ENCODE data around the gene PHLDB1. TPM values are rescaled to one million over a fixed set of nuclear protein-coding genes. Genes with fewer than 3 reads are reported as not detected.
"Not testable (repeated sequence)": the region's sequence is repeated elsewhere in the genome, so short reads cannot be mapped to it uniquely, and the experiment has no call there.

The PHLDB1 gene
- 4.0 TPM for total RNA-seq

DNA sequence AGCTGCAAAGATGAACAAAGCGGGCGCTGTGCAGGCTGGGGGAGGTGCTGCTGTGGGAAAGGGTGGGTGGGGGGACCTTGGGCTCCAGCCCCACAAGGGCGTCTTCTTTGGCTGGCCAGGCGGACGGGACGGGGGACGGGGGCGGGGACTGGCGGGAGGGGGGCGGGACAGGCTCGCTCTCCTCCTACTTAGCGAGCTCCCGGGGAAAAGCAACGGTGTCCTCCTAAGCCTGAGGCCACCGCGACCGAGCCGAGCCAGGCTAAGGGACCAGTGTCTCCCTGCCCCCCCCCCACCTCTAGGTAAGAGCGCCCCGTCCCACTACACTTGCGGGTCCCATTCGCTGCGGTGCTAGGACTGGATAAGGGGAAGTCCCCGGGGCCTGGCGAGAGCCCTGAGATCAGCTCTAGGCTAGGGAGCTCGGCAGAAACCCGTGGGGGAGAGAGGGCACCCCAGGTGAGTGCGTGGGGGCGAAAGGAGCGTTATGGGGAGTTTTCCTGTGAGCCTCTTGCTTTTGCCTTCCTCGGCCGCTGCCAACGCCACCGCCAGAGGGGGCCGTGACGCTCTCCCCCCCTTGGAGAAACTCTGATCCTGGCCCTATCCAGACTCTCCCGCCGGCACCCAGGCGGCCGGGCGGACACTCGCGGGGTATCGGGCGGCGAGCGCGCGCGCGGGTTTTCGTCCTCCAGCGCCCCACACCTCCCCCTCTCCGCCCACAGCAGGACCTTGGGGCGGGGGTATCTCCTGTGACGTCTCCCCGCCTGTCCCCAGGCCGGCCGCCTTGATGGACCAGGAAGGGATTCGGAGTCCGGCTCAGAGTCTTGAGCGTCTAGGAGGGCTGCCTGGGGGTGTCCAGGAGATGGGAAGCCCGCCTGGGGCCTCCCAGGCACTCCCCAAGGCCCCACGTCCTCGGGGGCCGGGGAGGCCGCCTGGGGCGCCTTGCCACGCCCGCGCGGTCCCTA, at the start of gene PHLDB1:
PHLDB1 (plus strand) TSS at position 215 of the 959 bp plus-strand sequence. CDS start 6,222 bp downstream, outside the sequence.
- peak; percentile 32 to 51 (median 41) for DNase-seq (ENCODE audit: low read depth in 2 of 3, low spot score in 2 of 3)

- DNase-seq (ENCODE audit: low read depth in 2 of 3, low spot score in 2 of 3), result no peak
Measured at GRCh38 chr11:118560806-118561205, 46.6 kb upstream of the PHLDB1 start.

GRCh38 chr11:118565051-118565450, 42.4 kb upstream of the PHLDB1 start:
- no peak for DNase-seq (ENCODE audit: low read depth in 2 of 3, low spot score in 2 of 3)

- DNase-seq (ENCODE audit: low read depth in 2 of 3, low spot score in 2 of 3), result no peak
Measured at GRCh38 chr11:118569670-118570069, 37.7 kb upstream of the PHLDB1 start.

GRCh38 chr11:118570787-118571186, 36.6 kb upstream of the PHLDB1 start:
- no peak for DNase-seq (ENCODE audit: low read depth in 2 of 3, low spot score in 2 of 3)

DNA sequence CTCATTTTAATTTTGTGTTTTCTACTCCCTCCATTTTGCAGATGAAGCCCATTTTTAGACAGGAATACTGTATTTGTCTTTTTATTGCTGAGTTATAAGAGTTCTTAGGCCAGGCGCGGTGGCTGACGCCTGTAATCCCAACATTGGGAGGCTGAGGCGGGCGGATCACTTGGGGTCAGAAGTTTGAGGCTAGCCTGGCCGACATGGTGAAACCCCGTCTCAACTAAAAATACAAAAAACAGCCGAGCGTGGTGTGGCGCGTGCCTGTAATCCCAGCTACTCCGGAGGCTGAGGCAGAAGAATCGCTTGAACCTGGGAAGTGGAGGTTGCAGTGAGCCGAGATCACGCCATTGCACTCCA, 35.7 kb upstream of the PHLDB1 start:
- peak in 1 of 3 donors; percentile 3 for DNase-seq (ENCODE audit: low read depth in 2 of 3, low spot score in 2 of 3)

DNA sequence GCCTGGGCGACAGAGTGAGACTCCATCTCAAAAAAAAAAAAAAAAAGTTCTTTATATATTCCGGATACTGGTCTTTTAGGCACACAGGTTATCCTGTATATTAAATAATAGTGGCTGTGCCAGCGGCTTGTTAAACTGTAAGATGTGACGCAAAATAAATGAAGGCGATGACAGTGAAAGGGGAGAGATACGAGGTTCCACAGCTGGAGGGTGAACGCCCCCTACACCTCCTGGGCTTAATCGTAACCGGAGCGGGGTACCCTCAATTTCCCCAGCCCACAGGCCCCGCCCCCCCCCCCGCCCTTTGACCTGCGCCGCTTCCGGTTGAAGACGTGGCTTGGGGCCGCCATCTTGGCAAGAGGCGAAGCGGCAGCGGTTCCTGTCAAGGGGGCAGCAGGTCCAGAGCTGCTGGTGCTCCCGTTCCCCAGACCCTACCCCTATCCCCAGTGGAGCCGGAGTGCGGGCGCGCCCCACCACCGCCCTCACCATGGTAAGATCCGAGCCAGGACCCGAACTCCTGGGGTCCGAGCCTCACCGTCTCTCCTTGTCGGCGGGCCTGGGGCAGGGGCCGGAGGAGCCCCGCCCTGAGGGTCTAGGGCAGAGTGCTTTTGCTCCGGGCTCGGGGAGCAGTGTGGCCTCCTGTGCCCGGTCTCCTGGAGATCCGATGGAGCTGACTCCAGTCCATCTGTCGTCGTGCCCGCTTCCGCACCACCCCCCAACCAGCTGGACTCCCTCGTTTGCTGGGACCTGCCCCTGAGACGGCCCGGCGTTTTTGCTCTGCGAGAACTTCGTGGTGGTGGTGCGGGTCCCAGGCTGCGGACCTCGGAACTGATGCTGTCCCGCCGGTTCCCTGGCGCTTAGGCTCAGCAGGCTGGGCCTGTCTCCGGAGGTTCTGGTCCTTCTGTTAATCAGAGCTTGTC, 35.1 kb upstream of the PHLDB1 start, which contains the start of gene ARCN1:
ARCN1 (plus strand) TSS at position 349 of the 920 bp plus-strand sequence; CDS start at position 488, 139 bp downstream.
- DNase-seq (ENCODE audit: low read depth in 2 of 3, low spot score in 2 of 3), result peak; percentile 63 to 88 (median 85)

GRCh38 chr11:118572981-118573550, 34.3 kb upstream of the PHLDB1 start:
- DNase-seq (ENCODE audit: low read depth in 2 of 3, low spot score in 2 of 3), result peak; percentile 21 to 40 (median 27)

- no peak for DNase-seq (ENCODE audit: low read depth in 2 of 3, low spot score in 2 of 3)
Measured at GRCh38 chr11:118574636-118575035, 32.8 kb upstream of the PHLDB1 start.

DNA sequence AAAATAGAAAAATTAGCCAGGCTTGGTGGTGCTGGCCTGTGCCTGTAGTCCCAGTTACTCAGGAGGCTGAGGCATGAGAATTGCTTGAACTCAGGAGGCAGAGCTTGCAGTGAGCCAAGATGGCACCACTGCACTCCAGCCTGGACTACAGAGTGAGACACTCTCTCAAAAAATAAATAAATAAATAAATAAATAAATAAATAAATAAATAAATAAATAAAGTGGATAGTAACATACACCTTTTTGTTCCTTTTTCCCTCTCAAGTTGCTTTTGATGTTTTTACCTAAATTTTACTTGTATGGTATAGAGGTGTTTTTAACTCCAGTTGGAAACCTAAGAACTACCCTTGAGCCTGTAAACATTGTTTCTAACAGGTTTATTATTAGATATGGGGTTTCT, 29.4 kb upstream of the PHLDB1 start:
- not testable (repeated sequence) for DNase-seq (ENCODE audit: low read depth in 2 of 3, low spot score in 2 of 3)

GRCh38 chr11:118581057-118581456, 26.4 kb upstream of the PHLDB1 start:
- DNase-seq (ENCODE audit: low read depth in 2 of 3, low spot score in 2 of 3), result no peak

GRCh38 chr11:118587952-118588351, 19.5 kb upstream of the PHLDB1 start:
- DNase-seq (ENCODE audit: low read depth in 2 of 3, low spot score in 2 of 3), result no peak

- no peak for DNase-seq (ENCODE audit: low read depth in 2 of 3, low spot score in 2 of 3)
Measured at GRCh38 chr11:118592616-118593367, 14.6 kb upstream of the PHLDB1 start.

GRCh38 chr11:118594984-118595383, 12.4 kb upstream of the PHLDB1 start:
- peak; percentile 30 to 72 (median 53) for DNase-seq (ENCODE audit: low read depth in 2 of 3, low spot score in 2 of 3)

DNA sequence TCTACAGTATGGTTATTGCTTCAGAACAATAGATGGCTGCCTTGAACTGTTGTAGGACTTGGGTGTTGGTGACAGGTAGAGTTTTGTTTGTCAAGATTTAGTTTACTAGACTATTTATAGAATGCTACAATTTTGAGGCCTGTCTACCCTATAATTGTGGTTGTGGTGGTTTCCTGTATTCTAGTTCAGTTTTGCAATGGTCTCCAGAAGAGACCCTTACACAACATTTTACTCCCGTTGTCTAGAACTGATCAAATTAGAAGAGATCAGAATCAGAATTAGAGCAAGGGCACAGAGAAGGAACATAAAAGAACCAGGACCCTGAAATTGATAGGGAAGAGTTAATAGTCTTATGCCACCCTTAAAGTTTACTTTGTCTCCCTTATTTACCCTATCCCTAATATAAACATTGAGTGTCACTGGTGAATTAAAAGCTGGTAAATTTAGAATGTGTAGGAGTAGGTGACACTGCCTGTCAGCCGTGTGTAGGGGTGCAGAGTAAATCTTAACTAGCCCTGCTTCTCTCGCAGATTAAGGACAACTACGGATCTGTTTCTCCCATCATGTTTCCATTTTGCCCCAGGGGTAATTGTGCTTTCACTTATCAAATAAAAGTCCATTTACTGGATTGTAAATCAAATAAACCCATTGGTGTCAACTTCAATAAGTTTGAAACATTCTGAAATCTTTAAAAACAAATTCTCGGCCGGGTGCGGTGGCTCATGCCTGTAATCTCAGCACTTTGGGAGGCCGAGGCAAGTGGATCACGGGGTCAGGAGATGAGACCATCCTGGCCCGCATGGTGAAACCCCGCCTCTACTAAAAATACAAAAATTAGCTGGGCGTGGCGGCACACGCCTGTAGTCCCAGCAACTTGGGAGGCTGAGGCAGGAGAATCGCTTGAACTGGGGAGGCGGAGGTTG, 10.9 kb upstream of the PHLDB1 start:
- DNase-seq (ENCODE audit: low read depth in 2 of 3, low spot score in 2 of 3), result no peak

DNA sequence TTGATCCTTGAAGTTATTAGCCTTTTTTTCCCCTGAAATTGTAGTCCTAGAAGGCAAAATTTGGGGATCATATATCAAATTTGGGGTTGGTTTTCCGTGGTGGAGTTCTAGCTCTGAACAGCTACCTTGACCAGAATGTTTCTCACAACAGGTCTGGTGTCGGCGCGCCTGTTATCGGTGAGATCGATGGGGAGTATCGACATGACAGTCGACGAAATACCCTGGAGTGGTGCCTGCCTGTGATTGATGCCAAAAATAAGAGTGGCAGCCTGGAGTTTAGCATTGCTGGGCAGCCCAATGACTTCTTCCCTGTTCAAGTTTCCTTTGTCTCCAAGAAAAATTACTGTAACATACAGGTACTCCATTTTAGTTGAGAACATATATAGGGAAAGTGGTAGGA, 9.9 kb upstream of the PHLDB1 start:
- no peak for DNase-seq (ENCODE audit: low read depth in 2 of 3, low spot score in 2 of 3)

GRCh38 chr11:118602331-118602730, 5.1 kb upstream of the PHLDB1 start:
- no peak for DNase-seq (ENCODE audit: low read depth in 2 of 3, low spot score in 2 of 3)

DNA sequence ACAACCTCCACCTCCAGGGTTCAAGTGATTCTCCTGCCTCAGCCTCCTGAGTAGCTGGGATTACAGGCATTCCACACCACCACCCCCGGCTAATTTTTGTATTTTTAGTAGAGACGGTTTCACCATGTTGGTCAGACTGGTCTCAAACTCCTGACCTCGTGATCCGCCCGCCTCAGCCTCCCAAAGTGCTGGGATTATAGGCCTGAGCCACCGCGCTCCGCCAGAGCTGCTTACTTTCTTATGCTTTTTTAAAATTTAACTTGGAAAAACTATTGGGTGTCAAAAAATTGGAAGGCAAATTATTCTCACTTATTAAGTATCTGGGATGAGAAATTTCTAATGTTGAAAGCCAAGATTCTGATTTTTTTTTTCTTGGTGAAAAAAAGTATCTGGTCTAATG, 3.7 kb upstream of the PHLDB1 start:
- not testable (repeated sequence) for DNase-seq (ENCODE audit: low read depth in 2 of 3, low spot score in 2 of 3)

DNA sequence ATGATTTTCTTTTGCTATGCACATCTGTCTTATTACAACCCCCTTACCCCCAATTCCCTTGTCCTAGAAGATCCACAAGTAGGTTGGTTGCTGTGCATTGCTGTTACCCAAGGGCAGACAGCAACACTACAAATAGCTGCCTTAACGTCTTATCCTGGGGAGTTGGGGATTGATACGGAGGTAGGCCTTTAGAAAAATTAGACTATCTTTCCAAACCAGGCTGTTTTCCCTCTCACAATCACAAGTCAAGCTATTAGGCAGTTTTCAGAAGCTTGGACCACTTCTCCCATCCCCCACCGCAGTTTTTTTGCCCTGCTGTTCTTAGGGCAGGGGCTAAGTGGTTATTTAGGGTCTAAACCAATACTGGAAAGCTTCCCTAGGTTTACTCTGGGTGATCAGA, 2.8 kb upstream of the PHLDB1 start:
- DNase-seq (ENCODE audit: low read depth in 2 of 3, low spot score in 2 of 3), result no peak
